ENCODE data around the gene SOX30.

Gene SOX30

GRCh38 chr5:157659868-157660660 lies 7.8 kb upstream of the SOX30 start:
- DNase-seq (ENCODE audit: low read depth), result no peak

GRCh38 chr5:157658893-157659292 lies 6.7 kb upstream of the SOX30 start:
- no peak for DNase-seq (ENCODE audit: low read depth)

GRCh38 chr5:157657516-157657915 lies 5.3 kb upstream of the SOX30 start:
- DNase-seq (ENCODE audit: low read depth), result no peak

- peak; percentile 49 for DNase-seq (ENCODE audit: low read depth)
These were observed 438 bp downstream of the SOX30 start for GRCh38 chr5:157651623-157652376.

GRCh38 chr5:157650991-157651611 lies 1.1 kb downstream of the SOX30 start:
- no peak for DNase-seq (ENCODE audit: low read depth)

- DNase-seq (ENCODE audit: low read depth), result no peak
These were observed 3.1 kb downstream of the SOX30 start for GRCh38 chr5:157649101-157649500.

GRCh38 chr5:157648275-157648990 lies 3.8 kb downstream of the SOX30 start:
- no peak for DNase-seq (ENCODE audit: low read depth)

GRCh38 chr5:157640406-157641066 lies 11.7 kb downstream of the SOX30 start:
- no peak for DNase-seq (ENCODE audit: low read depth)

GRCh38 chr5:157630341-157630740 lies 21.9 kb downstream of the SOX30 start:
- no peak for DNase-seq (ENCODE audit: low read depth)

- no peak for DNase-seq (ENCODE audit: low read depth)
These were observed 25.4 kb downstream of the SOX30 start for GRCh38 chr5:157626831-157627230.

GRCh38 chr5:157624144-157624543 lies 28.1 kb downstream of the SOX30 start:
- no peak for DNase-seq (ENCODE audit: low read depth)

- no peak for DNase-seq (ENCODE audit: low read depth)
These were observed 31.5 kb downstream of the SOX30 start for GRCh38 chr5:157620776-157621175.

- no peak for DNase-seq (ENCODE audit: low read depth)
These were observed 34.0 kb downstream of the SOX30 start for GRCh38 chr5:157618191-157618765.

- DNase-seq (ENCODE audit: low read depth), result no peak
These were observed 35.5 kb downstream of the SOX30 start for GRCh38 chr5:157616785-157617184.

- DNase-seq (ENCODE audit: low read depth), result no peak
These were observed 38.6 kb downstream of the SOX30 start for GRCh38 chr5:157613385-157614245.

- no peak for DNase-seq (ENCODE audit: low read depth)
These were observed 39.7 kb downstream of the SOX30 start for GRCh38 chr5:157612581-157612980.

GRCh38 chr5:157611571-157612476 lies 40.4 kb downstream of the SOX30 start:
- no peak for DNase-seq (ENCODE audit: low read depth)

- no peak for DNase-seq (ENCODE audit: low read depth)
These were observed 41.2 kb downstream of the SOX30 start for GRCh38 chr5:157610990-157611389.

GRCh38 chr5:157608972-157609565 lies 43.2 kb downstream of the SOX30 start:
- no peak for DNase-seq (ENCODE audit: low read depth)

All from stimulated activated CD8-positive, alpha-beta memory T cell treated with anti-CD3 and anti-CD28 coated beads, Interleukin-15, amount 100 ng/mL, for 1 hour (primary cell).